Panc1 (cell line): ENCODE data around the gene ERGIC1. TPM values are rescaled to one million over a fixed set of nuclear protein-coding genes. Genes with fewer than 3 reads are reported as not detected.
A peak's percentile ranks its signal among the peaks of the same experiment; 100 is the strongest.

Source experiments
- ATAC-seq: fragments of 200-7000 bp; cut with Tn5 transposase; 2 replicates; pipeline ENCODE4 v1.9.1; 2020; ENCODE audit warnings: mild to moderate bottlenecking, moderate library complexity
- BruUV-seq: library from RNA; stranded (reverse); fragments of 400-500 nt; replicated peaks from 2 replicates; lab custom pipeline; 2021; lab: Mats Ljungman, UMichigan
- CTCF ChIA-PET: fragments of 300-600 bp; sonication (Branson Sonifier 250); formaldehyde crosslinking; loops from one replicate; lab custom pipeline; 2022; ENCODE audit warnings: antibody characterized with exemption; lab: Charles Lee
- POLR2A ChIA-PET: fragments of 300-600 bp; sonication (Branson Sonifier 250); formaldehyde crosslinking; loops from one replicate; lab custom pipeline; 2022; ENCODE audit warnings: antibody characterized with exemption; lab: Charles Lee
- DNase-seq: peaks from one replicate; pipeline ENCODE4 v3.0.0-alpha.2; 2010; ENCODE audit warnings: low read depth, low spot score
- H3K27ac ChIP-seq: 2 replicates; pipeline ENCODE4 v1.5.1; 2011; ENCODE audit warnings: mild to moderate bottlenecking, low read length, inconsistent platforms
- H3K27me3 ChIP-seq: fragments of 200-500 bp; sonication (Bioruptor generic); 2 replicates; pipeline ENCODE4 v1.6.0; 2014; ENCODE audit warnings: low read length, inconsistent platforms; ENCODE audit not compliant: control insufficient read depth, insufficient read depth
- H3K36me3 ChIP-seq: fragments of 200-500 bp; sonication (Bioruptor generic); 2 replicates; pipeline ENCODE4 v1.5.1; 2014; ENCODE audit warnings: inconsistent platforms, mild to moderate bottlenecking, low read length, moderate library complexity; ENCODE audit not compliant: control insufficient read depth, insufficient read depth
- H3K4me1 ChIP-seq: 2 replicates; pipeline ENCODE4 v1.5.1; 2011; ENCODE audit warnings: inconsistent platforms, mild to moderate bottlenecking, low read length, moderate library complexity; ENCODE audit not compliant: control insufficient read depth, insufficient read depth
- H3K4me3 ChIP-seq, 2 experiments: 2 replicates each; pipeline ENCODE4 v1.5.1; 2011 to 2012; ENCODE audit warnings: low read depth in 2 of 2, low read length in 2 of 2, mild to moderate bottlenecking in 2 of 2, inconsistent platforms in 1 of 2, moderate library complexity in 1 of 2
- H3K9me3 ChIP-seq: fragments of 200-500 bp; sonication (Bioruptor generic); 2 replicates; pipeline ENCODE4 v1.5.1; 2014; ENCODE audit warnings: low read depth, mild to moderate bottlenecking, inconsistent platforms, low read length, moderate library complexity; ENCODE audit not compliant: control insufficient read depth, insufficient read depth
- CTCF ChIP-seq: fragments of 450-650 bp; IDR thresholded peaks from 2 replicates; pipeline ENCODE4 v1.5.1; 2017; ENCODE audit warnings: mild to moderate bottlenecking
- POLR2AphosphoS5 ChIP-seq: IDR thresholded peaks from 2 replicates; pipeline ENCODE4 v1.6.1; 2012; ENCODE audit warnings: mild to moderate bottlenecking, low read depth, low read length, moderate library complexity
- REST ChIP-seq, 2 experiments: IDR thresholded peaks; 2 replicates each; pipeline ENCODE4 v1.6.1; 2011 to 2012; ENCODE audit warnings: low read depth in 2 of 2, control low read depth in 1 of 2, low read length in 1 of 2, mild to moderate bottlenecking in 1 of 2, moderate library complexity in 1 of 2; ENCODE audit not compliant: insufficient read depth in 1 of 2
- SIN3A ChIP-seq: IDR thresholded peaks from 2 replicates; pipeline ENCODE4 v1.6.1; 2012; ENCODE audit warnings: low read depth, mild to moderate bottlenecking, low read length, moderate library complexity, borderline replicate concordance; ENCODE audit not compliant: insufficient read depth
- TCF7L2 ChIP-seq: IDR thresholded peaks from 2 replicates; pipeline ENCODE4 v1.6.1; 2011; ENCODE audit warnings: mild to moderate bottlenecking, low read depth, low read length, inconsistent platforms
- in situ Hi-C: cut with HindIII; loops from 2 replicates; pipeline ENCODE4 v1.10.0; 2016; ENCODE audit warnings: low sequenced_read_pairs, low pct_unique_long_range_greater_than_20kb
- intact Hi-C: fragments of 100-400 bp; cut with micrococcal nuclease; formaldehyde crosslinking; loops from one replicate; pipeline ENCODE4 v1.10.0; 2022; ENCODE audit not compliant: unreplicated experiment
- total RNA-seq: library from RNA; stranded (reverse); gene quantifications from one replicate; pipeline ENCODE4 v1.2.1, GENCODE V29; 2021; ENCODE audit not compliant: unreplicated experiment

The ERGIC1 gene
- total RNA-seq, 1 experiment from 2014 or later: 206 TPM

DNA sequence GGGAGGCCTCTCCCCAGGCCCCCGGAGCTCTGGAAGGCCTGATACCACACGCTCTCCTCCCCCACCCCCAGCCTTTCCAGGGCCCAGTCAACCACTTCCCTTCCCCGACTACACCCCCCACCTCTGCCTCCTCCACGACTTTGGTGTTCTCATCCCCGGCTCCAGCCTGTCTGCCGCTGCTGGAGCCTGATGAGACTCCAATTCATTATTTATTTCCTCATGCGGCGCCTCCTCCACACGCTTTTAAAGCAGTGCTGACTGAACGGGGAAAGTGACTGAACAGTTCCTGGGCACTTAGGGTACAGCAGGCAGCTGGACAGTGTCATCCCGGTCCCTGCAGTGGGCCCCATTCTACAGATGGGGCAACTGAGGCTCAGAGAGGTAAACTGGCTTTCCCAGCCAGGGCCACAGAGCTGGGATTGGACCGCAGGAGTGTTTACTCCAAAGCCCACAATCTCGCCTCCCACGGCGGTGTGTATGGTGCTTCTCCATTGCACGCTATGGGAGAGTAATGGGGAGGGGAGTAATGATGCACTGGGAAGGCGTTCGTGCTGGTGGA is 109.3 kb downstream of the ERGIC1 start:
- H3K27ac ChIP-seq: no peak overlapping the region
- TF ChIP-seq REST (IDR thresholded peaks at IDR 0.05; ENCODE audit: insufficient read depth in 1 of 2, low read depth in 2 of 2, low read length in 1 of 2): no peak
- no peak for TF ChIP-seq TCF7L2
- TF ChIP-seq POLR2AphosphoS5: no peak
- TF ChIP-seq SIN3A: no peak
- TF ChIP-seq CTCF: no peak
- ChIA-PET POLR2A (no interaction called here), CTCF (no interaction called here)
- in situ Hi-C loops: no loop called here
- ATAC-seq (0 out of 2 replicates have a peak, but pooled peaks have one; percentile 9), DNase-seq (no peak)
- no peaks in the 10 kb centered on the region for H3K9me3 ChIP-seq
- intact Hi-C loops: no loop called here
- BruUV-seq: no TSS peak
- H3K27me3 ChIP-seq: no peaks in the 10 kb centered on the region
- H3K4me3 ChIP-seq: no peak overlapping the region
- no peaks in the 10 kb centered on the region for H3K36me3 ChIP-seq
- no peaks in the 10 kb centered on the region for H3K4me1 ChIP-seq

- no peak overlapping the region for H3K4me3 ChIP-seq
- in situ Hi-C loops: no loop called here
- ChIA-PET CTCF (no interaction called here), POLR2A (no interaction called here)
- intact Hi-C loops: no loop called here
- H3K9me3 ChIP-seq: no peaks in the 10 kb centered on the region
- H3K27ac ChIP-seq: no peak overlapping the region
- no peaks in the 10 kb centered on the region for H3K36me3 ChIP-seq
- BruUV-seq: no TSS peak
- H3K27me3 ChIP-seq: no peaks in the 10 kb centered on the region
- TF ChIP-seq TCF7L2 (no peak), SIN3A (no peak), POLR2AphosphoS5 (no peak), REST (IDR thresholded peaks at IDR 0.05; ENCODE audit: insufficient read depth in 1 of 2, low read depth in 2 of 2, low read length in 1 of 2) (no peak), CTCF (no peak)
- H3K4me1 ChIP-seq: no peaks in the 10 kb centered on the region
- DNase-seq: no peak
- no peak for ATAC-seq
These were observed 109.9 kb downstream of the ERGIC1 start for GRCh38 chr5:172943906-172944305.
